ENCODE results near the gene GARIN5B. TPM values are rescaled to one million over a fixed set of nuclear protein-coding genes. Genes with fewer than 3 reads are reported as not detected.

Gene GARIN5B
- total and polyA plus RNA-seq, 2 of the 13 experiments (the other 11 are each of a cell fraction or from before 2014, with no cell fraction given) = not detected

DNA sequence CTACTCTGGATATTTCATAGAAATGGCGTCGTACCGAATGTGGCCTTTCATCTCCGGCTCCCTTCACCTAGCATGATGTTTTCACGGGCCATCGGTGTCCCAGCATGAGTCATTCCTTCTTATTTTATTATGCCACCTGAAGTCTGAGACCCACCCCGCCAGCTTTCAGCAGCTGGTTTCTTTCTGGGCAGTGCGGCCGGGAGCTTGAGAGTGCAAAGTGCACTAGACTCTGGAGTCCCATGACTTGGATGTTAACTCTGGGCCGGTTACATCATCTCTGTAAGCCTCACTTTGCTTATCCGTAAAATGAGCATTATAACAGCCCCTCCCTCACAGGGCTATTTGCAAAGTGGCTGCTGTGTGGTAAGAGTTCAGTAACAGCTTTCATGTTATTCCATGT lies 29.2 kb downstream of the GARIN5B start (continued):
- TF ChIP-seq, protein P1, sequence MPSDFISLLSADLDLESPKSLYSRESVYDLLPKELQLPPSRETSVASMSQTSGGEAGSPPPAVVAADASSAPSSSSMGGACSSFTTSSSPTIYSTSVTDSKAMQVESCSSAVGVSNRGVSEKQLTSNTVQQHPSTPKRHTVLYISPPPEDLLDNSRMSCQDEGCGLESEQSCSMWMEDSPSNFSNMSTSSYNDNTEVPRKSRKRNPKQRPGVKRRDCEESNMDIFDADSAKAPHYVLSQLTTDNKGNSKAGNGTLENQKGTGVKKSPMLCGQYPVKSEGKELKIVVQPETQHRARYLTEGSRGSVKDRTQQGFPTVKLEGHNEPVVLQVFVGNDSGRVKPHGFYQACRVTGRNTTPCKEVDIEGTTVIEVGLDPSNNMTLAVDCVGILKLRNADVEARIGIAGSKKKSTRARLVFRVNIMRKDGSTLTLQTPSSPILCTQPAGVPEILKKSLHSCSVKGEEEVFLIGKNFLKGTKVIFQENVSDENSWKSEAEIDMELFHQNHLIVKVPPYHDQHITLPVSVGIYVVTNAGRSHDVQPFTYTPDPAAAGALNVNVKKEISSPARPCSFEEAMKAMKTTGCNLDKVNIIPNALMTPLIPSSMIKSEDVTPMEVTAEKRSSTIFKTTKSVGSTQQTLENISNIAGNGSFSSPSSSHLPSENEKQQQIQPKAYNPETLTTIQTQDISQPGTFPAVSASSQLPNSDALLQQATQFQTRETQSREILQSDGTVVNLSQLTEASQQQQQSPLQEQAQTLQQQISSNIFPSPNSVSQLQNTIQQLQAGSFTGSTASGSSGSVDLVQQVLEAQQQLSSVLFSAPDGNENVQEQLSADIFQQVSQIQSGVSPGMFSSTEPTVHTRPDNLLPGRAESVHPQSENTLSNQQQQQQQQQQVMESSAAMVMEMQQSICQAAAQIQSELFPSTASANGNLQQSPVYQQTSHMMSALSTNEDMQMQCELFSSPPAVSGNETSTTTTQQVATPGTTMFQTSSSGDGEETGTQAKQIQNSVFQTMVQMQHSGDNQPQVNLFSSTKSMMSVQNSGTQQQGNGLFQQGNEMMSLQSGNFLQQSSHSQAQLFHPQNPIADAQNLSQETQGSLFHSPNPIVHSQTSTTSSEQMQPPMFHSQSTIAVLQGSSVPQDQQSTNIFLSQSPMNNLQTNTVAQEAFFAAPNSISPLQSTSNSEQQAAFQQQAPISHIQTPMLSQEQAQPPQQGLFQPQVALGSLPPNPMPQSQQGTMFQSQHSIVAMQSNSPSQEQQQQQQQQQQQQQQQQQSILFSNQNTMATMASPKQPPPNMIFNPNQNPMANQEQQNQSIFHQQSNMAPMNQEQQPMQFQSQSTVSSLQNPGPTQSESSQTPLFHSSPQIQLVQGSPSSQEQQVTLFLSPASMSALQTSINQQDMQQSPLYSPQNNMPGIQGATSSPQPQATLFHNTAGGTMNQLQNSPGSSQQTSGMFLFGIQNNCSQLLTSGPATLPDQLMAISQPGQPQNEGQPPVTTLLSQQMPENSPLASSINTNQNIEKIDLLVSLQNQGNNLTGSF (CRISPR knock-in tag; IDR thresholded peaks at IDR 0.05) = no peak
- TF ChIP-seq ZNF746 (CRISPR knock-in tag; IDR thresholded peaks at IDR 0.05) = no peak
- TF ChIP-seq NFATC3 (CRISPR knock-in tag; IDR thresholded peaks at IDR 0.05) = no peak
- no peak for TF ChIP-seq PTBP1 (IDR thresholded peaks at IDR 0.05; ENCODE audit: low read depth, low read length, poor library complexity, severe bottlenecking)
- TF ChIP-seq PHF5A (CRISPR knock-in tag; IDR thresholded peaks at IDR 0.05; ENCODE audit: low read depth, unreplicated experiment) = peak; percentile 26
- TF ChIP-seq KLF6 (CRISPR knock-in tag; IDR thresholded peaks at IDR 0.05) = 0 out of 2 replicates have a peak, but pooled peaks have one; percentile 61
- TF ChIP-seq TSC22D2 (CRISPR knock-in tag; IDR thresholded peaks at IDR 0.05; ENCODE audit: borderline replicate concordance) = no peak; the same call in 1 of the 2 replicates
- no peak; the same call in 1 of the 2 replicates for TF ChIP-seq BCL6 (CRISPR knock-in tag; IDR thresholded peaks at IDR 0.05)
- TF ChIP-seq SRF (IDR thresholded peaks at IDR 0.05; ENCODE audit: low read depth, low read length) = no peak
- TF ChIP-seq NFIB (CRISPR knock-in tag; IDR thresholded peaks at IDR 0.05; ENCODE audit: borderline replicate concordance) = no peak
- no peak for TF ChIP-seq SRY (CRISPR knock-in tag; IDR thresholded peaks at IDR 0.05)
- TF ChIP-seq ZNF616 (CRISPR knock-in tag; IDR thresholded peaks at IDR 0.05; ENCODE audit: low read depth) = no peak
- 0 out of 2 replicates have a peak, but pooled peaks have one; percentile 36 for TF ChIP-seq ZNF644 (CRISPR knock-in tag; IDR thresholded peaks at IDR 0.05; ENCODE audit: low read depth)
- TF ChIP-seq, protein P2, sequence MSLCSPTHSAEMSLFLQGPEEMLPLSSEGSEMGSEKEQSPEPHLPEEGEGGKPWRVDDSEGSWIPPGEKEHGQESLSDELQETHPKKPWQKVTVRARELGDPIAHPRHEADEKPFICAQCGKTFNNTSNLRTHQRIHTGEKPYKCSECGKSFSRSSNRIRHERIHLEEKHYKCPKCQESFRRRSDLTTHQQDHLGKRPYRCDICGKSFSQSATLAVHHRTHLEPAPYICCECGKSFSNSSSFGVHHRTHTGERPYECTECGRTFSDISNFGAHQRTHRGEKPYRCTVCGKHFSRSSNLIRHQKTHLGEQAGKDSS (CRISPR knock-in tag; IDR thresholded peaks at IDR 0.05; ENCODE audit: borderline replicate concordance, low read depth) = no peak
- peak; percentile 85 for TF ChIP-seq ARID5B (CRISPR knock-in tag; IDR thresholded peaks at IDR 0.05)
- peak; percentile 60; the same call in 1 of the 2 replicates for TF ChIP-seq ARID4A (CRISPR knock-in tag; IDR thresholded peaks at IDR 0.05; ENCODE audit: borderline replicate concordance)
